Measurements from ENCODE around the gene PLCG1. TPM values are rescaled to one million over a fixed set of nuclear protein-coding genes. Genes with fewer than 3 reads are reported as not detected.
A peak's percentile ranks its signal among the peaks of the same experiment; 100 is the strongest.
"Not testable (repeated sequence)": the region's sequence is repeated elsewhere in the genome, so short reads cannot be mapped to it uniquely, and the experiment has no call there.

PLCG1 gene
- 59.4 and 65.7 TPM in 2 replicates for total RNA-seq (2014; rRNA removed; shearing (Covaris generic))

- peak; percentile 82 for DNase-seq (ENCODE audit: low read depth)
These were observed at the start of gene PLCG1 for GRCh38 chr20:41136680-41137613. TSS of gene PLCG1 (plus strand) at chr20:41137543. CDS start at chr20:41137642, 99 bp downstream.

- DNase-seq (ENCODE audit: low read depth), result no peak
These were observed 49.6 kb upstream of the PLCG1 start for GRCh38 chr20:41087777-41088176.

GRCh38 chr20:41089555-41089954, 47.8 kb upstream of the PLCG1 start:
- no peak for DNase-seq (ENCODE audit: low read depth)

- DNase-seq (ENCODE audit: low read depth), result no peak
These were observed 45.4 kb upstream of the PLCG1 start for GRCh38 chr20:41091927-41092326.

DNA sequence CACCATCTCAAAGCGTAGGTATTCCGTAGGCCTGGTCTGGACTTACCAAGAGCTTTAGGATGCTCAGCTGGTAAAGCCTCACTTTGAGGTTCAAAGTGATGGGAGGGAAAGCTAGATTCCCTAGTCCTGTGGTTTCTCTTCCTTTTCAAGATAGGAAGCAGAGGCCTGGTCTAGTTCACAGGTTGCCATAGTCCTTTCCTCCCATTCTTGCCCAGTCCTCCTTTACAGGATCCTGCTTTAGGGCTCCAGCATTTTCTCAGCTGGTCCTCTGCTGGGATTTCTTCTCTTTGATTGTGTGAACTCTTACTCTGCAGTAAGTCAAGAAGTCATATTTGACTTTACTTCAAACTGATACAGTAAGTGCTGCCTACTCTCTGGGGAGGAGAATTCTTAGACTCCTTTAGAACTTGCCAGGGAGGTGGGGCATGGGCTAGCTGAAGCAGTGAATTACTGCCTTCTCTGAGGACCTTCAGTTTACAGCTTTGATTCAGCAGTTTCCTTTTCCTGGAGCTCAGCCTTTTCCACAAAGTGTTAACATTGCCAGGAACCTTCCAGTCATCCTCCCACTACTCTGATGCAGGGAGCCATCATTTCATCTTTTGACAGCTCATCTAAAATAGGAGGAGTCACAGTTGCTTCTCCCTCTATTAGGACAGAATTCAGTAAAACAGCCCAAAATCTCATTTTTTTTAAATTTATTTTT, 42.8 kb upstream of the PLCG1 start:
- DNase-seq (ENCODE audit: low read depth), result peak; percentile 59

DNA sequence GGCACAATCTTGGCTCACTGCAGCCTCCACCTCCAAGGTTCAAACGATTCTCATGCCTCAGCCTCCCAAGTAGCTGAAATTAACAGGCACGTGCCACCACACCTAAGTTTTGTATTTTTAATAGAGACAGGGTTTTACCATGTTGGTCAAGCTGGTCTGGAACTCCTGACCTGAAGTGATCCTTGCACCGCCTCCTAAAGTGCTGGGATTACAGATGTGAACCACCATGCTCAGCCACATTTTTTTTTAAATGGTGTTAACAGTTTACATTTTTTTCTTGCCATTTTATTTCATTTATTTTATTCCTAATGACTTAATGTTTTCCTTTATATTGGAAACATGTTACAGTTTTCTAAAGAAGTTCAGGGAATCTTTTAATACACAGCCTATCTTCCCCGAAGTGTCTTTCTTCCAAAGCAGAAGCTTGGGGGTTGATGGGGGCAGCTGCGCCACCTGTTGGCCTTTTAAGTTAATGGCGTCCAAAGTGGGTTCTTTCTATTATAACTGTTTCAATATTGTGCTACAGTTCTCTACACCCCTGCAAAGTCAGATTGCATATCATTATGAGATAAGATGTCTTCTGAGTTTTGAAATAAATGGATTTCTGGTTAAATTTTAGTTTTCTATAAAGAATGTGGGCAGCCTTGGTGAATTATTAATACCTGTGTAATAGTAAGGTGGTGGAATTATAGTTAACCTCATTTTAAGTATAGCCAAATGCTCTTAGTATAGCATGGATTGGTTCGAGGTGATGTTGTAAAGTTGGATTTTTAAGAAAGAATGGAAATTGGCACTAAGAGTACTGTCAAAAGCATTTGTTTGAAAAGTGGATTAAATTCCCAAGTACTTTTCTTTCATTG, 42.0 kb upstream of the PLCG1 start:
- DNase-seq (ENCODE audit: low read depth), result peak; percentile 71

DNA sequence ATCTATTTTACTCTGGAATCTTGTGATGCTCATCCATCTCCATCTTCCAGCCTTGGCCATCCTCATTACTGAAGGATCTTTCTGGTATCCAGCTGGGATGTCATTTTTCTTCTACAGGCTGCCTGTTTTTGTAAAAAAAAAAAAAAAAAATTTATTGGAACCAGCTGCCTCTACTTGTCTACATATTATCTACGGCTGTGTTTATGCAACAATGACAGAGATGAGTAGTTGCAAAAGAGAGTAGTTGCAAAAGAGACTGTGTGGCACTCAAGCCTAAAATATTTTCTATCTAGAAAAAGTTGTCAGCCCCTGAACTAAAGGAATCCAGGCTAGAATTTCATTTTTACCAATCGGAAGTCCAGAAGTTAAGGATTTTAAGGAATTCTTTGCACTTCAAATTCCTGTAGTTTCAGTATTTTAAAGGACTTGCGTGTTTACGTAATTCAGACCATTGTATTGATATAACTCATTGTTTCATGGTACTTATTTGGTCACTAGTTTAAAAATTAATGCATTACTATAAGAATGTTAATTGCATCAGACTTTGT, 38.6 kb upstream of the PLCG1 start:
- no peak for DNase-seq (ENCODE audit: low read depth)

- DNase-seq (ENCODE audit: low read depth), result no peak
These were observed 37.3 kb upstream of the PLCG1 start for GRCh38 chr20:41100001-41100480.

DNA sequence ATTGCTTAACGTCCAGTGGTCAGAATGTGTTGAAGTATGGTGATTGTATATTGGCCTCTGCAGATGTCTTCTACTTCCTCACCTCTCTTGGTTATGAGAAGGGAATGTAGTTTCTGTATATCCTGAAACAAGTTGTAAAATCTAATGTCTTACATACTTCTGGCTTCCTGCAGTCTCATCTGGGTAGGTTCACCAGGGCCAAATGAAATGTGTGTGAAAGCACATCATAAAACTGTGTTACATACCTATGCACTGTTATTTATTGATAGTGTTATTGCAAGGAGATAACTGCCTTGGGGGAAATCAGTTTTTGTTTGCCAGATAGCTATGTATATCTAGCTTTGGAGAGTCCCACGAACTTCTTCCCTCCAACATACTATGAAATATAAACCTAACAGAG, 35.7 kb upstream of the PLCG1 start:
- DNase-seq (ENCODE audit: low read depth), result no peak

DNA sequence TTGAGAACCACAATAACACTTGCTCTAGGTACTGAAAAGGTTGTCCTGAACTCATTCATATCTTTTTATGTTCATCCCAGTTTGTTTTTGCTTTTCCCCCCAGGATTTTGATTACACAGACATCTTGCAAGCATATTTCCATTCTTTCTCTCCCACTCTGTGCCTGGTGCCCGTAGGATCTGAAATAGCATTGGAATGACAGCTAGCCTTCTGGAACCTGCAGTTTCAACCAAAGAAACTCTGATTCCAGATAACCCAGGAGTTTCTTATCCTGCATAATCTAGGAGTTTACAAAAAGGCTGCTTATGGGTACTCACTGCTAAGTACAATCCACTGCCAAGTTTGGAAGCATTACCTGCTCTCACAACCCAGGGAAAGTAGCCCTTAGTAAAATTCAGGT, 28.8 kb upstream of the PLCG1 start:
- DNase-seq (ENCODE audit: low read depth), result no peak

GRCh38 chr20:41110012-41110411, 27.3 kb upstream of the PLCG1 start:
- no peak for DNase-seq (ENCODE audit: low read depth)

DNA sequence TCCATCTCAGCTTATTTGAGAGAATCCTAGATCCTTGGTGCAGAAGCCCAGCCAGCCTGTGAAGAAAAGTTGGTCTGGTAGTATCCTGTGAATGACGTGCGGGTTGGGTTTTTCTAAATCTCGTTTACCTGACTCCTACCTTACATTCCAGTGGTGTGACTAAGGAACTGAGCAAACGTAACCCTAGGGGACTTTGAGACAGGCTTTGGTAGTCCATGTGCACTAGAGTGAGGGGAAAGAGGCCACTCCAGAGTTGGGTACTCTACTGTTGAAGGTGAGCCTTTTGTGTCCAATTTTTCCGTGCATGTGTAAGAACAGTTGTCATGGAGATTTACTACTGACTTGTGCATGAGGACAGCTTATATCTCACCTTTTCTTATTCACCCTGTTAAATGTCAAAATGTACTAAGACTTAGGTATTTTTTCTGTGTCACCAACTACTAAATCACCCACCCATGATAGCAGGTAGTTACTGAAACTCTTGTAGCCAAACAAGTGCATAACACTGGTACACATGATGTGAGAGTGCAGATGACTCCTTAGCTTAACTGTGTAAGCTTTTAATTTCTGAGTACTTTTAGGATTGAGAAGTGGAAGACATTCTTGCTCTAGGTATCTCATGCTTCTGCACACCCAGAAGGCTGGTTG, 26.3 kb upstream of the PLCG1 start:
- DNase-seq (ENCODE audit: low read depth), result no peak

- no peak for DNase-seq (ENCODE audit: low read depth)
These were observed 25.8 kb upstream of the PLCG1 start for GRCh38 chr20:41111578-41111951.

DNA sequence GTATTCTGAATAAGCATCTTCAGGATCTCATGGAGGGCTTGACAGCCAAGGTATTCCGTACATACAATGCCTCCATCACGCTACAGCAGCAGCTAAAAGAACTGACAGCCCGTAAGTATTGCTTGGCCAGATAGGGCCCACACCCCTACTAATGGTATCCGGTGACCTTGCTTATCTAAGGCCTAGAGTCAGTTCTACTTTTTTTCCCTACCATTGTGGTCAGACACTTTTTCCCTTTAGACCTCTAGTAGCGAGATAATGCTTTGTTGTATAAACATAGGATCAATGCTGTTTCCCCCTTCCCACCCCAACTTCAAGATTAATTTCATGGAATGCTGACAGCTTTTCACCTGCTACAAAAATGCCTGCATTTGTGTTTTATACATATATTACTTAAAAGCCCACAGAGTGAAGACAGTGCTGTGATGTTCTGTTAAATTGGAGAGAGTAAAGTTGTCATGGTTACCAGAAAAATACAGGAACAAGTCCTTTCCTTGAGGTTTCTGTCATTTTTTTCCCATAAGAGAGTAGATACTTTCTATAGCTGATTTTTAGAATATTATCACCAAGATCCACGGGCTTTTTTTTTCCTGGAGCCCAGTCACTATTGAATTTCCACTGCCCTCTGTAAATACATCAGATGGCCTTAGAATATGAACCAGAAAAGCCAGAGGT, 20.9 kb upstream of the PLCG1 start:
- no peak for DNase-seq (ENCODE audit: low read depth)

DNA sequence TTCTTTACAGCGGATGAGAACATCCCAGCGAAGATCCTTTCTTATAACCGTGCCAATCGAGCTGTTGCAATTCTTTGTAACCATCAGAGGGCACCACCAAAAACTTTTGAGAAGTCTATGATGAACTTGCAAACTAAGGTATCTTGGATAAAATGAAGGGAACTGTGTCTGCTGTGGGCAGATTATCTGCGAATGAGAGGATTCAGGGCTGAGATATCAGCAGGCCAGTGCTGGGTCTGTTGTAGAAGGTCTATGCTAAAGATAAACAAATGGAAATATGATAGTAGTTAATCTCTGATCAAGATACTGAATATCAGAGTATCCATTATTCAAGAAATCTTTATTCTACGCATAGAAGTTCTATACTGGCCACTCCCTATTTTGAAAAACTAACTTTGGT, 19.2 kb upstream of the PLCG1 start:
- DNase-seq (ENCODE audit: low read depth), result not testable (repeated sequence)

GRCh38 chr20:41118632-41119031, 18.7 kb upstream of the PLCG1 start:
- DNase-seq (ENCODE audit: low read depth), result no peak

- no peak for DNase-seq (ENCODE audit: low read depth)
These were observed 17.5 kb upstream of the PLCG1 start for GRCh38 chr20:41119614-41120561.

- DNase-seq (ENCODE audit: low read depth), result no peak
These were observed 15.9 kb upstream of the PLCG1 start for GRCh38 chr20:41121399-41121798.

- DNase-seq (ENCODE audit: low read depth), result no peak
These were observed 13.7 kb upstream of the PLCG1 start for GRCh38 chr20:41123631-41124030.

Measured in M059J (cell line).